A673 (cell line): Measurements from ENCODE around the gene GNG7. TPM values are rescaled to one million over a fixed set of nuclear protein-coding genes. Genes with fewer than 3 reads are reported as not detected.
"Not testable (repeated sequence)": the region's sequence is repeated elsewhere in the genome, so short reads cannot be mapped to it uniquely, and the experiment has no call there.

Source experiments
- BruUV-seq: library from RNA; stranded (reverse); fragments of 400-500 nt; replicated peaks from 2 replicates; lab custom pipeline; 2021; lab: Mats Ljungman, UMichigan
- CTCF ChIA-PET: fragments of 300-600 bp; sonication (Branson Sonifier 250); formaldehyde crosslinking; loops from one replicate; lab custom pipeline; 2022; ENCODE audit warnings: antibody characterized with exemption; lab: Charles Lee
- POLR2A ChIA-PET: fragments of 300-600 bp; sonication (Branson Sonifier 250); formaldehyde crosslinking; loops from one replicate; lab custom pipeline; 2022; ENCODE audit warnings: antibody characterized with exemption; ENCODE audit not compliant: low non-redundant PET; lab: Charles Lee
- DNase-seq: peaks from one replicate; pipeline ENCODE4 v3.0.0-alpha.2; 2015; ENCODE audit warnings: low spot score
- H3K27ac ChIP-seq: fragments of 200-600 bp; sonication (generic); 2 replicates; pipeline ENCODE4 v1.5.1; 2016; ENCODE audit warnings: mixed run types, low read depth, mild to moderate bottlenecking, mixed read lengths, antibody characterized with exemption, low read length; ENCODE audit not compliant: poor library complexity, severe bottlenecking
- H3K27me3 ChIP-seq: fragments of 200-600 bp; sonication (generic); replicated peaks from 2 replicates; pipeline ENCODE4 v1.6.1; 2017; ENCODE audit warnings: mixed run types, low read depth, mild to moderate bottlenecking, mixed read lengths, antibody characterized with exemption, low read length; ENCODE audit not compliant: insufficient read depth, poor library complexity
- H3K36me3 ChIP-seq: fragments of 200-600 bp; sonication (generic); 2 replicates; pipeline ENCODE4 v1.6.1; 2016; ENCODE audit warnings: mixed run types, mild to moderate bottlenecking, mixed read lengths, antibody characterized with exemption, low read length; ENCODE audit not compliant: insufficient read depth, poor library complexity, severe bottlenecking
- H3K4me1 ChIP-seq: fragments of 200-600 bp; sonication (generic); 2 replicates; pipeline ENCODE4 v1.6.1; 2017; ENCODE audit warnings: mixed run types, mild to moderate bottlenecking, mixed read lengths, antibody characterized with exemption, low read length; ENCODE audit not compliant: insufficient read depth, poor library complexity, severe bottlenecking
- H3K4me3 ChIP-seq: fragments of 200-600 bp; sonication (generic); 2 replicates; pipeline ENCODE4 v1.5.1; 2016; ENCODE audit warnings: low read depth, mixed run types, mild to moderate bottlenecking, mixed read lengths, low read length; ENCODE audit not compliant: poor library complexity, severe bottlenecking
- H3K9me3 ChIP-seq: fragments of 200-600 bp; sonication (generic); 2 replicates; pipeline ENCODE4 v1.6.1; 2016; ENCODE audit warnings: mixed run types, low read depth, mild to moderate bottlenecking, mixed read lengths, antibody characterized with exemption, low read length; ENCODE audit not compliant: poor library complexity, severe bottlenecking
- CTCF ChIP-seq: fragments of 300-800, 200-600 bp; sonication (generic); conservative IDR thresholded peaks from 2 replicates; pipeline ENCODE4 v1.5.1; 2017; ENCODE audit warnings: low read depth, mild to moderate bottlenecking, antibody characterized with exemption, low read length, moderate library complexity, mixed read lengths
- EZH2 ChIP-seq: fragments of 200-600 bp; sonication (generic); IDR thresholded peaks from 2 replicates; pipeline ENCODE4 v1.6.1; 2017; ENCODE audit warnings: borderline replicate concordance, low read depth, mild to moderate bottlenecking, mixed read lengths, antibody characterized with exemption, low read length; ENCODE audit not compliant: poor library complexity, severe bottlenecking
- intact Hi-C: fragments of 100-400 bp; cut with micrococcal nuclease; formaldehyde crosslinking; loops from one replicate; pipeline ENCODE4 v1.10.0; 2022; ENCODE audit not compliant: unreplicated experiment
- total RNA-seq: library from RNA; stranded (reverse); gene quantifications from 2 replicates; pipeline ENCODE4 v1.2.3, GENCODE V29; 2021

Gene GNG7
- total RNA-seq, 1 experiment from 2014 or later = 0.30 TPM

- H3K36me3 ChIP-seq = no peaks in the 10 kb centered on the region
- peaks cover 33% of the 10 kb centered on the region for H3K4me1 ChIP-seq
- intact Hi-C loops = loop anchor here (5.0 kb wide), 1 partner anchor 66 kb away; no protein-coding TSS in a partner anchor
- peak within 1 kb of the TSS; percentile 81 for H3K4me3 ChIP-seq
- TF ChIP-seq EZH2 (no peak), CTCF (no peak)
- ChIA-PET CTCF (interaction anchor here (0.6 to 3.6 kb wide), 7 partner anchors 18 to 161 kb away, joined by 3 to 23 read pairs (median 5); no protein-coding TSS in a partner anchor), POLR2A (interaction anchor here (0.5 to 1.5 kb wide), 18 partner anchors 8 to 1391 kb away, joined by 3 to 16 read pairs (median 4); no protein-coding TSS in a partner anchor)
- peak within 1 kb of the TSS; percentile 65 for H3K27ac ChIP-seq
- peak; percentile 98 for DNase-seq
- no TSS peak for BruUV-seq
- no peaks in the 10 kb centered on the region for H3K9me3 ChIP-seq
- H3K27me3 ChIP-seq = no peaks in the 10 kb centered on the region
These were observed 226.6 kb downstream of the GNG7 start, which contains the start of gene GADD45B for GRCh38 chr19:2475702-2476450. Gene GADD45B, plus strand, starts transcription at chr19:2476127. Its CDS starts 232 bp downstream, at chr19:2476359.

GRCh38 chr19:2475018-2475701, 227.3 kb downstream of the GNG7 start:
- Histone ChIP-seq H3K4me1 (peaks cover 33% of the 10 kb centered on the region), H3K9me3 (no peaks in the 10 kb centered on the region), H3K36me3 (no peaks in the 10 kb centered on the region), H3K27ac (peak overlapping the region; percentile 65), H3K4me3 (peak overlapping the region; percentile 81), H3K27me3 (no peaks in the 10 kb centered on the region)
- ChIA-PET CTCF (interaction anchor here (0.9 to 3.6 kb wide), 3 partner anchors 105 to 162 kb away, joined by 3 to 23 read pairs (median 7); no protein-coding TSS in a partner anchor), POLR2A (interaction anchor here (0.5 to 1.5 kb wide), 13 partner anchors 9 to 1392 kb away, joined by 3 to 16 read pairs (median 5); no protein-coding TSS in a partner anchor)
- intact Hi-C loops = loop anchor here (5.0 kb wide), 1 partner anchor 67 kb away; no protein-coding TSS in a partner anchor
- peak; percentile 75 for DNase-seq
- TF ChIP-seq EZH2 (no peak), CTCF (no peak)
- no TSS peak for BruUV-seq

- no peaks in the 10 kb centered on the region for H3K9me3 ChIP-seq
- intact Hi-C loops = loop anchor here (1.0 to 5.0 kb wide), 3 partner anchors 68 to 137 kb away; no protein-coding TSS in a partner anchor
- peak; percentile 95 for DNase-seq
- ChIA-PET POLR2A (no interaction called here), CTCF (interaction anchor here (0.7 to 1.8 kb wide), 2 partner anchors 137 to 163 kb away, joined by 4 to 6 read pairs; no protein-coding TSS in a partner anchor)
- H3K27me3 ChIP-seq = no peaks in the 10 kb centered on the region
- H3K36me3 ChIP-seq = no peaks in the 10 kb centered on the region
- no TSS peak for BruUV-seq
- TF ChIP-seq CTCF = peak; percentile 96
- no peak for TF ChIP-seq EZH2
- H3K4me3 ChIP-seq = peak overlapping the region; percentile 81
- no peak overlapping the region for H3K27ac ChIP-seq
- H3K4me1 ChIP-seq = peaks cover 38% of the 10 kb centered on the region
These were observed 228.1 kb downstream of the GNG7 start for GRCh38 chr19:2474232-2475017.

- intact Hi-C loops, H3K9me3 ChIP-seq, H3K27me3 ChIP-seq, H3K36me3 ChIP-seq, H3K4me3 ChIP-seq, H3K27ac ChIP-seq, BruUV-seq, DNase-seq: not testable (repeated sequence)
- CTCF ChIA-PET = interaction anchor here (0.6 kb wide), 1 partner anchor 129 kb away, joined by 3 read pairs; no protein-coding TSS in a partner anchor
- H3K4me1 ChIP-seq = peaks cover 16% of the 10 kb centered on the region
- POLR2A ChIA-PET = interaction anchor here (0.7 kb wide), 2 partner anchors 9 to 141 kb away, joined by 4 to 12 read pairs; no protein-coding TSS in a partner anchor
These were observed 232.6 kb downstream of the GNG7 start for GRCh38 chr19:2469915-2470200.
